NCI-H2171 treated with DMSO at 0.1 percent for 48 hours (cell line): ENCODE data around the gene CCT6B.
"Not testable (repeated sequence)": the region's sequence is repeated elsewhere in the genome, so short reads cannot be mapped to it uniquely, and the experiment has no call there.

Source experiments
- DNase-seq: peaks from one replicate; lab custom pipeline; 2025; lab: John Stamatoyannopoulos, UW

CCT6B gene

GRCh38 chr17:34980681-34981537 lies 19.6 kb upstream of the CCT6B start:
- peak; percentile 83 for DNase-seq

GRCh38 chr17:34980353-34980680 lies 19.1 kb upstream of the CCT6B start, which contains the start of gene LIG3:
Gene LIG3, plus strand, starts transcription at chr17:34980512. Its CDS starts 2,494 bp downstream, at chr17:34983006.
- peak; percentile 93 for DNase-seq

GRCh38 chr17:34979650-34980352 lies 18.5 kb upstream of the CCT6B start:
- no peak for DNase-seq

GRCh38 chr17:34979153-34979552 lies 17.9 kb upstream of the CCT6B start:
- DNase-seq: no peak

GRCh38 chr17:34974794-34975785 lies 13.8 kb upstream of the CCT6B start:
- no peak for DNase-seq

- no peak for DNase-seq
These were observed 12.9 kb upstream of the CCT6B start for GRCh38 chr17:34974179-34974578.

- no peak for DNase-seq
These were observed 2.8 kb downstream of the CCT6B start for GRCh38 chr17:34958438-34958837.

- DNase-seq: not testable (repeated sequence)
These were observed 10.5 kb downstream of the CCT6B start for GRCh38 chr17:34950780-34951179.

GRCh38 chr17:34930283-34930682 lies 31.0 kb downstream of the CCT6B start:
- DNase-seq: no peak

- peak; percentile 62 for DNase-seq
These were observed 34.6 kb downstream of the CCT6B start for GRCh38 chr17:34926661-34927060.

GRCh38 chr17:34920676-34921075 lies 40.6 kb downstream of the CCT6B start:
- DNase-seq: no peak

- no peak for DNase-seq
These were observed 43.9 kb downstream of the CCT6B start for GRCh38 chr17:34917381-34917780.

- no peak for DNase-seq
These were observed 45.1 kb downstream of the CCT6B start for GRCh38 chr17:34916120-34916519.

- no peak for DNase-seq
These were observed 48.3 kb downstream of the CCT6B start for GRCh38 chr17:34913001-34913400.

GRCh38 chr17:34909040-34909439 lies 52.2 kb downstream of the CCT6B start:
- DNase-seq: no peak

- no peak for DNase-seq
These were observed 58.3 kb downstream of the CCT6B start for GRCh38 chr17:34902831-34903547.

GRCh38 chr17:34899643-34900291 lies 61.5 kb downstream of the CCT6B start:
- DNase-seq: no peak

GRCh38 chr17:34895383-34895782 lies 65.9 kb downstream of the CCT6B start:
- no peak for DNase-seq

GRCh38 chr17:34894964-34895363 lies 66.3 kb downstream of the CCT6B start:
- no peak for DNase-seq

- peak; percentile 60 for DNase-seq
These were observed 68.6 kb downstream of the CCT6B start for GRCh38 chr17:34892461-34893249.
